Endothelial cell of umbilical vein (primary cell): ENCODE results near the gene DDX11.
"Not testable (repeated sequence)": the region's sequence is repeated elsewhere in the genome, so short reads cannot be mapped to it uniquely, and the experiment has no call there.

Source experiments
- POLR2A ChIP-seq: IDR thresholded peaks from 2 replicates; pipeline ENCODE4 v1.6.1; 2012; ENCODE audit warnings: low read depth, mild to moderate bottlenecking, control low read depth, low read length
- TF ChIP-seq, protein P1 (sequence below), 2 donors: IDR thresholded peaks; 1 replicate in 1 of 2; 2 replicates in 1 of 2; pipeline ENCODE4 v1.5.1; 2011; ENCODE audit warnings: low read length in 2 of 2, mild to moderate bottlenecking in 2 of 2, moderate library complexity in 2 of 2, control low read depth in 1 of 2, inconsistent platforms in 1 of 2, low read depth in 1 of 2; ENCODE audit not compliant: insufficient read depth in 1 of 2; ENCODE audit errors: extremely low read depth in 1 of 2

DNA sequence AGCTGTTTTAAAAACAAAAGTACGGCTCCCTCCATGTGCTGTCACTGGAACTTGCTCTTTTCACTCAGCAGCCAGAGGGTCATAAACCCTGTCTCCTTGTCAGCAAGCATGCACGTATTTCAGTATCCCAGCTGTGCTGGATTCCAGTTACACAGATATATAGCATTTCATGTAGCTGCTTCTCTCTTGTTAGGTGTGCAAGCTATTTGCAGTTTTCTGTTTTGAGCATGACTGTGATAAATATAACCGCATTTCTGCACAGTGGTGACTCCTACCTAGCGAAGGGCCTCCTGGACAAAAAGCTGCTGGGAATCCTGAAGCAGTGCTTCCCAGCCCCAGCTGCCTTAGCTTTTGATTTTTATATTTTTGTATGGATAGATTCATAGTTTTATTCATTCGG, 24.7 kb downstream of the DDX11 start:
- TF ChIP-seq, protein P1, sequence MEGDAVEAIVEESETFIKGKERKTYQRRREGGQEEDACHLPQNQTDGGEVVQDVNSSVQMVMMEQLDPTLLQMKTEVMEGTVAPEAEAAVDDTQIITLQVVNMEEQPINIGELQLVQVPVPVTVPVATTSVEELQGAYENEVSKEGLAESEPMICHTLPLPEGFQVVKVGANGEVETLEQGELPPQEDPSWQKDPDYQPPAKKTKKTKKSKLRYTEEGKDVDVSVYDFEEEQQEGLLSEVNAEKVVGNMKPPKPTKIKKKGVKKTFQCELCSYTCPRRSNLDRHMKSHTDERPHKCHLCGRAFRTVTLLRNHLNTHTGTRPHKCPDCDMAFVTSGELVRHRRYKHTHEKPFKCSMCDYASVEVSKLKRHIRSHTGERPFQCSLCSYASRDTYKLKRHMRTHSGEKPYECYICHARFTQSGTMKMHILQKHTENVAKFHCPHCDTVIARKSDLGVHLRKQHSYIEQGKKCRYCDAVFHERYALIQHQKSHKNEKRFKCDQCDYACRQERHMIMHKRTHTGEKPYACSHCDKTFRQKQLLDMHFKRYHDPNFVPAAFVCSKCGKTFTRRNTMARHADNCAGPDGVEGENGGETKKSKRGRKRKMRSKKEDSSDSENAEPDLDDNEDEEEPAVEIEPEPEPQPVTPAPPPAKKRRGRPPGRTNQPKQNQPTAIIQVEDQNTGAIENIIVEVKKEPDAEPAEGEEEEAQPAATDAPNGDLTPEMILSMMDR (IDR thresholded peaks at IDR 0.05; ENCODE audit: extremely low read depth in 1 of 2, insufficient read depth in 1 of 2, low read depth in 1 of 2, low read length in 2 of 2) = not testable (repeated sequence)
- TF ChIP-seq POLR2A = not testable (repeated sequence)
